Stimulated activated CD4-positive, alpha-beta T cell treated with anti-CD3 and anti-CD28 coated beads, TNF-alpha, amount 100 ng/mL, for 4 hours (primary cell): ENCODE measurements around the gene FRMD4A.
A peak's percentile ranks its signal among the peaks of the same experiment; 100 is the strongest.

ENCODE experiments used
- DNase-seq, 3 experiments: peaks; one replicate each; pipeline ENCODE4 v3.0.0-alpha.2; 2020; ENCODE audit warnings: low read depth in 3 of 3

The FRMD4A gene

GRCh38 chr10:14190702-14191101, 140.0 kb downstream of the FRMD4A start:
- no peak for DNase-seq

- DNase-seq = no peak
These were observed 144.5 kb downstream of the FRMD4A start for GRCh38 chr10:14186245-14186644.

- DNase-seq = no peak
These were observed 145.2 kb downstream of the FRMD4A start for GRCh38 chr10:14185316-14186045.

- peak in 1 of 3 experiments; percentile 19 for DNase-seq
These were observed 145.8 kb downstream of the FRMD4A start for GRCh38 chr10:14184841-14185315.

- DNase-seq = no peak
These were observed 147.9 kb downstream of the FRMD4A start for GRCh38 chr10:14182781-14183180.

- no peak for DNase-seq
These were observed 149.2 kb downstream of the FRMD4A start for GRCh38 chr10:14181567-14181936.

- DNase-seq = no peak
These were observed 149.7 kb downstream of the FRMD4A start for GRCh38 chr10:14180911-14181566.

- DNase-seq = no peak
These were observed 151.5 kb downstream of the FRMD4A start for GRCh38 chr10:14179251-14179650.

- DNase-seq = no peak
These were observed 156.8 kb downstream of the FRMD4A start for GRCh38 chr10:14173706-14174594.

GRCh38 chr10:14173391-14173705, 157.4 kb downstream of the FRMD4A start:
- no peak for DNase-seq

- DNase-seq = no peak
These were observed 158.3 kb downstream of the FRMD4A start for GRCh38 chr10:14172336-14172950.

- DNase-seq = no peak
These were observed 159.4 kb downstream of the FRMD4A start for GRCh38 chr10:14171336-14171735.

- DNase-seq = no peak
These were observed 167.2 kb downstream of the FRMD4A start for GRCh38 chr10:14163377-14164086.

GRCh38 chr10:14162629-14163344, 167.9 kb downstream of the FRMD4A start:
- DNase-seq = no peak

- DNase-seq = no peak
These were observed 168.7 kb downstream of the FRMD4A start for GRCh38 chr10:14162061-14162460.

GRCh38 chr10:14160299-14160698, 170.4 kb downstream of the FRMD4A start:
- DNase-seq = no peak

GRCh38 chr10:14158575-14158974, 172.1 kb downstream of the FRMD4A start:
- no peak for DNase-seq

GRCh38 chr10:14156104-14156503, 174.6 kb downstream of the FRMD4A start:
- no peak for DNase-seq

GRCh38 chr10:14153570-14154055, 177.1 kb downstream of the FRMD4A start:
- DNase-seq = no peak

GRCh38 chr10:14151571-14151970, 179.2 kb downstream of the FRMD4A start:
- DNase-seq = no peak

GRCh38 chr10:14150526-14150925, 180.2 kb downstream of the FRMD4A start:
- no peak for DNase-seq
